ENCODE measurements around the gene GULP1. TPM values are rescaled to one million over a fixed set of nuclear protein-coding genes. Genes with fewer than 3 reads are reported as not detected.
"Not testable (repeated sequence)": the region's sequence is repeated elsewhere in the genome, so short reads cannot be mapped to it uniquely, and the experiment has no call there.

Gene GULP1
- total RNA-seq, 1 donor from 2014 or later: 70.1 TPM

GRCh38 chr2:188605609-188606584 is 314.2 kb downstream of the GULP1 start:
- intact Hi-C loops (cut with DNase I); ATAC-seq; DNase-seq (ENCODE audit: low spot score): not testable (repeated sequence)

DNA sequence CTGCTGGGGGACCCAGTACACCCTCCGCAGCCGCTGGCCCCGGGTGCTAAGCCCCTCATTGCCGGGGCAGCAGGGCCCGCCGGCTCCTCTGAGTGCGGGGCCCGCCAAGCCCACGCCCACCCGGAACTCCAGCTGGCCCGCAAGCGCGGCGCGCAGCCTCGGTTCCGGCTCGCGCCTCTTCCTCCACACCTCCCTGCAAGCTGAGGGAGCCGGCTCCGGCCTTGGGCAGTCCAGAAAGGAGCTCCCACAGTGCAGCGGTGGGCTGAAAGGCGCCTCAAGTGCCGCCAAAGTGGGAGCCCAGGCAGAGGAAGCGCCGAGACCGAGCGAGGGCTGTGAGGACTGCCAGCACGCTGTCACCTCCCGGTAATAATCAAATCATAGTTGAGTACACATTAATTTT is 314.9 kb downstream of the GULP1 start:
- intact Hi-C loops (cut with DNase I); DNase-seq (ENCODE audit: low spot score); ATAC-seq: not testable (repeated sequence)

- DNase-seq (ENCODE audit: low spot score) (no peak), ATAC-seq (no peak)
- intact Hi-C loops (cut with DNase I): no loop called here
Observed at GRCh38 chr2:188607501-188607900, 315.8 kb downstream of the GULP1 start.

DNA sequence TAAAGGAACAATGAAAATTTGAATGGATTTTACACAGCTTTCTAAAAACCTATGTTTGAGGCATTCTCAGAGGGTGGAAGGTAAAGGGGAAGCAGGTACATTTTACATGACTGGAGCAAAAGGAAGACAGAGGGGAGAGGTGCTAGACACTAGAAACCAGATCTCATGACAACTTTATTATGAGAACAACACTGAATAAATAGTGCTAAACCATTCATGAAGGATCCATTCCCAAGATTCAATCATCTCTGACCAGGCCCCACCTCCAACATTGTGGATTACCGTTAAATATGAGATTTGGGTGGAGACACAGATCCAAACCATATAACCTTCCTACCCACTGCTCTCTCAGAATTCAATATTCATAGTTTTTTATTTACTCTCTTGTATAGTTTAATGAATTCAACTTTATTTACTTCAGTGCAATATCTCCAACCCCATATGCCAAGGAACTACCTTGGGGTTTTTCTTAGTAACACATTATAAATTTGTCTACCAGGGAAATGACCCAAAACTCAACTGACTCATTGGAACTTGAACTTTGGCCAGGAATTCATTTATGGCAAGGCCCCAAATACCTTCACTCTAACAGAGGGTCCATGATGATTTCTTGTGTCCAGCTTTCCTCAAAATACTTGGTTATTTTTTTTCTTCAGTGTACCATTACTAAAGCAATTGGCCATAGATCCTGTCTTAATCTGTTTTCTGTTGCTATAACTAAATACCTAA is 317.8 kb downstream of the GULP1 start:
- ATAC-seq: no peak

DNA sequence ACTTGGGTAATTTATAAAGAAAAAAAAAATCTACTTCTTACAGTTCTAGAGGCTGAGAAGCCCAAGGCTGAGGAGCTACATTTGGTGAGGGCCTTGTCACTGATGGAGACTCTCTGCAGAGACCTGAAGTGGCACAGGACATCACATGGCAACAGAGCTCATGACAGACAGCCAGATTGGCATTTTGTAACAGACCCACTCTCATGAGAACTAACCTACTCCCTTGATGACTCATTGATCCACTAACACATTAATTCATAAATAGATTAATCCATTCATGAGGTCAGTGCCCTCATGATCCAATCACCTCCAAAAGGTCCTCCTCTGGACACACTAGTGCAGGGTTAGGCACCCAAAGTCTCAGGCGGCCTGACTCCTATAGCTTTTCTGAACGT is 318.4 kb downstream of the GULP1 start:
- peak; percentile 13 for ATAC-seq
- intact Hi-C loops (cut with DNase I): no loop called here

More for the DNA sequence above, 317.8 kb downstream of the GULP1 start:
- DNase-seq (ENCODE audit: low spot score): no peak
- intact Hi-C loops (cut with DNase I): no loop called here

GRCh38 chr2:188610827-188611226 is 319.2 kb downstream of the GULP1 start:
- peak; percentile 57 for ATAC-seq
- intact Hi-C loops (cut with DNase I): no loop called here
- DNase-seq (ENCODE audit: low spot score): no peak

More for the DNA sequence above, 318.4 kb downstream of the GULP1 start:
- no peak for DNase-seq (ENCODE audit: low spot score)

DNA sequence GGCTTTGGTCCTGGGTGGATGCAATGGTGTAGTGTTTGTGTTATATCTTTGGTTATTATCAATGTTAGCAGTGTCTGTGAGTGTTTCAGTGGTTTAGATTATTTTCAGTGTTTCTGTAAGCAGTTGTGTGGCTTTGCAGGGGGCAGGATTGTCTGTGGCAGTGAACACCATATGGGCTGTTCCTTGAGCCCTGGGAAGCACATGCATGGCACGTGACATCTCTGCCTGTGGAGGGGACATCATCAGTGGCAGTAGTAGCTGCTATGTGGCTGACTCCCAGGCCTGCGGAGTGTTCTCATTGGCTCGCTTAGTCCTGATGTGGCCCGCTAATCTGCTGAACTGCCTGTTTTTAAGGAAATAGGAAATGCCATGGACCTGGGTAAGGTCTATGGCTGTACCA is 327.5 kb downstream of the GULP1 start:
- no peak for ATAC-seq

GRCh38 chr2:188620916-188621315 is 329.2 kb downstream of the GULP1 start:
- DNase-seq (ENCODE audit: low spot score) (no peak), ATAC-seq (no peak)
- intact Hi-C loops (cut with DNase I): no loop called here

More for the DNA sequence above, 327.5 kb downstream of the GULP1 start:
- intact Hi-C loops (cut with DNase I): no loop called here
- no peak for DNase-seq (ENCODE audit: low spot score)

GRCh38 chr2:188622601-188623260 is 331.1 kb downstream of the GULP1 start:
- peak; percentile 56 for ATAC-seq
- intact Hi-C loops (cut with DNase I): no loop called here
- no peak for DNase-seq (ENCODE audit: low spot score)

- intact Hi-C loops (cut with DNase I): no loop called here
- DNase-seq (ENCODE audit: low spot score) (no peak), ATAC-seq (peak; percentile 84)
Observed at GRCh38 chr2:188623995-188624643, 332.4 kb downstream of the GULP1 start.

DNA sequence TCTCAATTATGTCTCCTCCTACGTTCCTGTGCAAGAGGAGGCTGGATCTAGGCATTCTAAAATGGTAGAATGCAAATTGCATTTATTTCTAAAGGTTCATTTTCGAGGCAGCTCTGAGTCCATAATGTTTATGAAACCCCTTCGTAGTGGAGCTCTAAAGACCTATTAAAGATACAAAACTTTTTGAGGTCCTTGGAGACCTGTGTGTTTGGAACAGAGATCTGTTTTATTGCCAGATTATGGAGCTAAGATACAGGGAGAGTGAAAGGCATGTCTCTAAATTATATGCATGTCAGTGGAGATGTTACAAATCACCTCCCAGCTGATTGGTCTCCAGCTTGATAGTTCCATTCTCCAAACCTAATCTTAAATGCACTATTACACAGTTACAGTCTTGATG is 335.8 kb downstream of the GULP1 start:
- DNase-seq (ENCODE audit: low spot score) (no peak), ATAC-seq (no peak)
- intact Hi-C loops (cut with DNase I): no loop called here

GRCh38 chr2:188628989-188629752 is 337.5 kb downstream of the GULP1 start:
- DNase-seq (ENCODE audit: low spot score): peak; percentile 65
- intact Hi-C loops (cut with DNase I): no loop called here
- ATAC-seq: peak; percentile 84

DNA sequence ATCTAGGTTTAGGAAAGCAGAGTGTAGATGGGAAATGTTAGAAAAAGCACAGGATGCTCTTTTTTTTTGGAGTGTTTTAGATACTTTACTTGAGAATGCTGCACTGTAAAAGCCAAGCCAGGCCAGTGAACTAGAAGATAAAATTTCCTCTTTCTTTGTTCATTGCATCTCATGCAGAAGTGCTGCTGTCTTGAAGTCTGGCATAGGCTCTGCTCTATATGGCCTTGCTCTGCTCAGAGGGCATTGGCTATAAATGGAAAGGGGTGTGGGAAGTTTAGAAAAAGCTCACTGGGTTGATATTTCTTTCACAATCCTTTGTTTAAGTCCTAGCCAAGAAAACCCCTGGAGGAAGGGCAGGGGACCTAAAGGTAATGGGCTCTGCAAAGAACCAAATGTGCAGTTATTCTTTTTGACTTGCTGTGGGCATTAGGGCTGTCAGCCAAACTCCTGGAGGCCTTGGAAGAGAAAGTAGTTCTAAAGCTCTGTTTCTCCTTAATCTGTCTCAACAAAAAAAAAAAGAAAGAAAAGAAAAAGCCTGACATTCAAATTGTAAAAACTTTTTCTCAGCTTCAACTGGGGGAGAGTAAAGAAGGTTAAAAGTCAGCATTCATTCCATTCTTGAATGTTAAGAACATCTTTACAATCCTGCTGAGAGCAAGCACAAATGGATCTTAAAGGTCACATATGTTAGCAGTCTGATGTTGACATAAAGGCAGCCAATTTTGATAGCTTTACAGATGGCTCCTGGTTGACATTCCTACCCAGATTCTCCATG is 338.3 kb downstream of the GULP1 start:
- intact Hi-C loops (cut with DNase I): no loop called here
- DNase-seq (ENCODE audit: low spot score) (no peak), ATAC-seq (peak; percentile 58)

DNA sequence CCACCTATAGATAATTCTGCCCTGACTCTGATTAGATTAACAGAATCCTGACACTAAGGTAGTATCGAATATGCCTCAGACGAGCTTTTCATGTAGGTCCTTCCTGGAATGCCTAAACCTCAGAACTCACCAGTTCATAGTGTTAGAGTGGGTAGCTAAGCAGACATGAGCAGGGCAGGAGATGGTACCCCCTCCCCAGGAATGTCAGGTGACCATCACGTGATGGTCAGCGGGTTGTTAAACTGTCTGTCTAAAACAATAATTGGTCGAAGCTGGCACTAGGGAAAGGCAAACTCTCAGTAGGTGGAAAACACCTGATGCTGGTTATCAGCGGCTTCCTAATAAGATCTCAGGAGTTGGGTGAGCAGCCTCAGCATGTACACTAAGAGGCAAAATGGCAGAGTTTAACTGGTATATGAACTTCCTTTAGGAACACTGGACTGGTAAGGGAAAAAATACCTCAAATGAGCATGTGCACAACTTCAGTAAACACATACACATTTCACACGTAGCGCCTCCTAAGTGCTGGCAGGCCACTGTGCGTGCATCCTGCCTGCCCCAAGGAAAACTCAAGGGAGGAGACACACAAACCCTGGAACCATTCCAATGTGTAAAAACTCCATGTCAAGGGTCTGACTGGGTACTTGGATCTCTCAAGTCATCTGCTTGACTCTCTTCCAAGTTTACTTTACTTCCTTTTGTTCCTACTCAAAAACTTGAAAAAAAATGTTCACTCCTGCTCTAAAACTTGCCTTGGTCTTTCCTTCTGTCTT is 339.5 kb downstream of the GULP1 start:
- intact Hi-C loops (cut with DNase I): no loop called here
- no peak for DNase-seq (ENCODE audit: low spot score)
- no peak for ATAC-seq

DNA sequence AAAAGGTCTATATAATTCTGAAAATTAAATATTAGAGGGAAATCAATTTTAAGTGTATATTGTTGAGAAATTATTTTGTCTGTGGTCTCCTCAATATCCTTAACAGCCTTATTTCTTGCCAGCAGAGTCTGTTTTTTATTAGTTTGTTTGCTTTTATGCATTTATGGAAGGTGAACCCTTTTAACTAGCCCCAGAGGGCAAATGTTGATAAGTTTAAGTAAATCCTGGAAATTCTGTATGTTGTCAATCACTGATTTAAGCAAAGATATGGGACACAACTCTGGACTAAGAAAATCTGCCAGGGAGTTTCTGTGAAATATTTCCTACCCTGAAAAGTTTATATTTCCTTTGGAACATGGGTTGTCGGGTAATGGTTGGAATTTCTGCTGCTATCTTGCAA is 343.0 kb downstream of the GULP1 start:
- ATAC-seq: no peak
- intact Hi-C loops (cut with DNase I): no loop called here
- DNase-seq (ENCODE audit: low spot score): no peak

Measured in sciatic nerve (tissue), 2 donors.